GM15510 (cell line): ENCODE data around the gene KIR2DL1.
"Not testable (repeated sequence)": the region's sequence is repeated elsewhere in the genome, so short reads cannot be mapped to it uniquely, and the experiment has no call there.

Experiments used
- POLR2A ChIP-seq: IDR thresholded peaks from 3 replicates; pipeline ENCODE4 v1.6.1; 2011; ENCODE audit warnings: borderline replicate concordance; ENCODE audit not compliant: insufficient read length; ENCODE audit errors: extremely low read depth

Gene KIR2DL1

GRCh38 chr19:54769646-54770045 lies at the start of gene KIR2DL1:
Gene KIR2DL1, plus strand, starts transcription at chr19:54769793. Its CDS starts 58 bp downstream, at chr19:54769851.
- not testable (repeated sequence) for TF ChIP-seq POLR2A

- no peak for TF ChIP-seq POLR2A
Measured at GRCh38 chr19:54724142-54724541, 45.5 kb upstream of the KIR2DL1 start, which contains the start of gene KIR3DL3. Gene KIR3DL3, plus strand, starts transcription at chr19:54724442. Its CDS starts 55 bp downstream, at chr19:54724497.

GRCh38 chr19:54724644-54725043 lies 44.9 kb upstream of the KIR2DL1 start:
- no peak for TF ChIP-seq POLR2A

- TF ChIP-seq POLR2A, result no peak
Measured at GRCh38 chr19:54725321-54725720, 44.3 kb upstream of the KIR2DL1 start.

GRCh38 chr19:54727562-54727961 lies 42.0 kb upstream of the KIR2DL1 start:
- no peak for TF ChIP-seq POLR2A

- TF ChIP-seq POLR2A, result no peak
Measured at GRCh38 chr19:54728167-54728566, 41.4 kb upstream of the KIR2DL1 start.

GRCh38 chr19:54729416-54730188 lies 40.0 kb upstream of the KIR2DL1 start:
- TF ChIP-seq POLR2A, result no peak

- TF ChIP-seq POLR2A, result no peak
Measured at GRCh38 chr19:54731191-54731590, 38.4 kb upstream of the KIR2DL1 start.

- not testable (repeated sequence) for TF ChIP-seq POLR2A
Measured at GRCh38 chr19:54738306-54738705, 31.3 kb upstream of the KIR2DL1 start, which contains the start of gene KIR2DL3. Gene KIR2DL3, plus strand, starts transcription at chr19:54738513. Its CDS starts 33 bp downstream, at chr19:54738546.

- no peak for TF ChIP-seq POLR2A
Measured at GRCh38 chr19:54738715-54739114, 30.9 kb upstream of the KIR2DL1 start.

GRCh38 chr19:54739587-54740497 lies 29.8 kb upstream of the KIR2DL1 start:
- TF ChIP-seq POLR2A, result no peak

GRCh38 chr19:54790711-54791110 lies 21.1 kb downstream of the KIR2DL1 start:
- no peak for TF ChIP-seq POLR2A

- no peak for TF ChIP-seq POLR2A
Measured at GRCh38 chr19:54791476-54791875, 21.9 kb downstream of the KIR2DL1 start.

- TF ChIP-seq POLR2A, result no peak
Measured at GRCh38 chr19:54792814-54793213, 23.2 kb downstream of the KIR2DL1 start.

GRCh38 chr19:54795758-54796157 lies 26.2 kb downstream of the KIR2DL1 start:
- no peak for TF ChIP-seq POLR2A
